Fibroblast of upper back skin (primary cell): ENCODE measurements around the gene INPP4A.
"Not testable (repeated sequence)": the region's sequence is repeated elsewhere in the genome, so short reads cannot be mapped to it uniquely, and the experiment has no call there.

Experiments
- DNase-seq: peaks from one replicate; pipeline ENCODE4 v3.0.0-alpha.2; 2013

The INPP4A gene

GRCh38 chr2:98444436-98445176 lies at the start of gene INPP4A:
INPP4A (plus strand) TSS chr2:98444858; CDS start chr2:98520049, 75,191 bp downstream.
- DNase-seq = peak; percentile 59

GRCh38 chr2:98395977-98396376 lies 48.7 kb upstream of the INPP4A start:
- no peak for DNase-seq

- no peak for DNase-seq
These were observed 47.8 kb upstream of the INPP4A start for GRCh38 chr2:98396745-98397355.

- DNase-seq = no peak
These were observed 45.5 kb upstream of the INPP4A start for GRCh38 chr2:98399140-98399539.

GRCh38 chr2:98403878-98404277 lies 40.8 kb upstream of the INPP4A start:
- no peak for DNase-seq

GRCh38 chr2:98404556-98405250 lies 40.0 kb upstream of the INPP4A start:
- DNase-seq = no peak

- DNase-seq = no peak
These were observed 39.4 kb upstream of the INPP4A start for GRCh38 chr2:98405301-98405700.

GRCh38 chr2:98408155-98408554 lies 36.5 kb upstream of the INPP4A start:
- no peak for DNase-seq

- peak; percentile 56 for DNase-seq
These were observed 31.8 kb upstream of the INPP4A start for GRCh38 chr2:98412751-98413458.

- DNase-seq = not testable (repeated sequence)
These were observed 30.4 kb upstream of the INPP4A start for GRCh38 chr2:98414246-98414645.

- not testable (repeated sequence) for DNase-seq
These were observed 28.9 kb upstream of the INPP4A start for GRCh38 chr2:98415719-98416248.

- no peak for DNase-seq
These were observed 28.1 kb upstream of the INPP4A start for GRCh38 chr2:98416383-98417159.

GRCh38 chr2:98419544-98419943 lies 25.1 kb upstream of the INPP4A start:
- DNase-seq = no peak

- DNase-seq = no peak
These were observed 24.5 kb upstream of the INPP4A start for GRCh38 chr2:98419977-98420725.

GRCh38 chr2:98422449-98422848 lies 22.2 kb upstream of the INPP4A start:
- no peak for DNase-seq

GRCh38 chr2:98426771-98427170 lies 17.9 kb upstream of the INPP4A start:
- no peak for DNase-seq

GRCh38 chr2:98432145-98432544 lies 12.5 kb upstream of the INPP4A start:
- no peak for DNase-seq

GRCh38 chr2:98433363-98433964 lies 11.2 kb upstream of the INPP4A start:
- no peak for DNase-seq

- DNase-seq = no peak
These were observed 10.2 kb upstream of the INPP4A start for GRCh38 chr2:98434492-98434891.

GRCh38 chr2:98435670-98436069 lies 9.0 kb upstream of the INPP4A start:
- DNase-seq = not testable (repeated sequence)

- no peak for DNase-seq
These were observed 7.9 kb upstream of the INPP4A start for GRCh38 chr2:98436734-98437133.
